ENCODE measurements around the gene TSSC4. TPM values are rescaled to one million over a fixed set of nuclear protein-coding genes. Genes with fewer than 3 reads are reported as not detected.

TSSC4 gene
- total RNA-seq, 2 experiments from 2014 or later, result 40.4 to 50.9 TPM

- peaks cover 79% of the 10 kb centered on the region for H3K4me1 ChIP-seq (ENCODE audit: insufficient read depth, low read length, poor library complexity, severe bottlenecking)
- H3K79me2 ChIP-seq (ENCODE audit: insufficient read depth, low read depth, low read length), result peaks cover 84% of the 10 kb centered on the region
- H4K20me1 ChIP-seq (ENCODE audit: insufficient read depth, low read length), result peaks cover 45% of the 10 kb centered on the region
- ChIA-PET POLR2A (no interaction called here), CTCF (ENCODE audit: unreplicated experiment) (no interaction called here)
- H3K27ac ChIP-seq (ENCODE audit: low read depth, low read length, poor library complexity, severe bottlenecking), result peak overlapping the region; percentile 89
- peak overlapping the region; percentile 90 for H3K4me2 ChIP-seq (ENCODE audit: low read length)
- peak; percentile 51 for DNase-seq (ENCODE audit: low spot score)
- intact Hi-C loops (cut with micrococcal nuclease; ENCODE audit: unreplicated experiment), result loop anchor here (5.0 kb wide), 1 partner anchor 861 kb away; no protein-coding TSS in a partner anchor
- H3K36me3 ChIP-seq (ENCODE audit: insufficient read depth, low read length), result peaks cover 61% of the 10 kb centered on the region
- no peaks in the 10 kb centered on the region for H3K9me3 ChIP-seq (ENCODE audit: low read length)
- BruUV-seq (replicated peaks), result no TSS peak
- H2AFZ ChIP-seq (ENCODE audit: low read length), result no peak overlapping the region
- no peaks in the 10 kb centered on the region for H3K9me2 ChIP-seq (ENCODE audit: insufficient read depth, low read length)
- no peak for TF ChIP-seq EZH2phosphoT487 (IDR thresholded peaks at IDR 0.05; ENCODE audit: borderline replicate concordance, low read depth, low read length)
- TF ChIP-seq, protein P1, sequence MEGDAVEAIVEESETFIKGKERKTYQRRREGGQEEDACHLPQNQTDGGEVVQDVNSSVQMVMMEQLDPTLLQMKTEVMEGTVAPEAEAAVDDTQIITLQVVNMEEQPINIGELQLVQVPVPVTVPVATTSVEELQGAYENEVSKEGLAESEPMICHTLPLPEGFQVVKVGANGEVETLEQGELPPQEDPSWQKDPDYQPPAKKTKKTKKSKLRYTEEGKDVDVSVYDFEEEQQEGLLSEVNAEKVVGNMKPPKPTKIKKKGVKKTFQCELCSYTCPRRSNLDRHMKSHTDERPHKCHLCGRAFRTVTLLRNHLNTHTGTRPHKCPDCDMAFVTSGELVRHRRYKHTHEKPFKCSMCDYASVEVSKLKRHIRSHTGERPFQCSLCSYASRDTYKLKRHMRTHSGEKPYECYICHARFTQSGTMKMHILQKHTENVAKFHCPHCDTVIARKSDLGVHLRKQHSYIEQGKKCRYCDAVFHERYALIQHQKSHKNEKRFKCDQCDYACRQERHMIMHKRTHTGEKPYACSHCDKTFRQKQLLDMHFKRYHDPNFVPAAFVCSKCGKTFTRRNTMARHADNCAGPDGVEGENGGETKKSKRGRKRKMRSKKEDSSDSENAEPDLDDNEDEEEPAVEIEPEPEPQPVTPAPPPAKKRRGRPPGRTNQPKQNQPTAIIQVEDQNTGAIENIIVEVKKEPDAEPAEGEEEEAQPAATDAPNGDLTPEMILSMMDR (conservative IDR thresholded peaks at IDR 0.05; ENCODE audit: low read length), result no peak
- H3K4me3 ChIP-seq (ENCODE audit: low read depth, low read length, poor library complexity, severe bottlenecking), result peak overlapping the region; percentile 99
Observed at GRCh38 chr11:2382936-2383851, 17.4 kb upstream of the TSSC4 start.

DNA sequence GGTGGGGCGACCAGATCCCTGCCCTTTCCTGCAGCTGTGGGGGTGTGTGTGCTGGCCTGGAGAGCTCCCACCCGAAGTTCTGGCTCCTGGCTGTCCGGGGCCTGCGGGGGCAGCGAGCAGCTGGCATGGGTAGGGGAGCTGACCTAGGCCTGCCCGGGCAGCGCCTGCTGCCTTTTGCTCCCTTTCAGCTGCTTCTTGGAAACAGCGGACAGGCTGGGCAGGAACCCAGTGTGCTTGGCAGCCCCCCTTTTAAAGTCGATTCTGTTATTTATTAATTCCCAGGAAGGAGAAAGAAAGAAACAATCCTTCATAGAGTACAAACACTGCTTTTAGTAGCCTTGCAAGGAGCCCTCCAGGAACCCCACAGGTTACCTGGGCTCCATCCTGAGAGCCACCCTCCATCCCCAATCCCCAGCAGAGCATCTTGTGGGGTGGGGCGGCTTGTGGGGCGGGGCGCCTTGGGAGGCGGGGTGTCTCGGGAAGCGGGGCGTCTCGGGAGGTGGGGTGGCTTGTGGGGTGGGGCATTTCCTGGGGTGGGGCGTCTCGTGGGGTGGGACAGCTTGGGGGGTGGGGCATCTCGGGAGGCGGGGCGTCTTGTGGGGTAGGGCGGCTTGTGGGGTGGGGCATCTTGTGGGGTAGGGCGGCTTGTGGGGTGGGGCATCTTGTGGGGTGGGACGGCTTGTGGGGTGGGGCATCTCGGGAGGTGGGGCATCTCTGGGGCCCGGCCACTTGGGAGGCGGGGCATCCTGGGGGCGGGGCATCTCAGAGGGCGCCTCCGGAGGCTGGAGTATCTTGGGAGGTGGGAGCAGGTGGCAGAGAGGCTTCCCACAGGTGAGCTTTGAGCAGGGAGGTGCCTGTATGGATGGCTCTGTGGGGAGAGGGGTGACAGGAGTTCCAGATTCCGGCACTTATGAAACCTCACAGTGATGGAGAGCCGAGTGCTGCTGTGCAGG is 16.4 kb upstream of the TSSC4 start:
- Histone ChIP-seq H2AFZ (ENCODE audit: low read length) (no peak overlapping the region), H3K36me3 (ENCODE audit: insufficient read depth, low read length) (peaks cover 60% of the 10 kb centered on the region)
- POLR2A ChIA-PET, result no interaction called here

More for the DNA sequence above, 16.4 kb upstream of the TSSC4 start:
- Histone ChIP-seq H3K4me3 (ENCODE audit: low read depth, low read length, poor library complexity, severe bottlenecking) (peak overlapping the region; percentile 99), H3K9me3 (ENCODE audit: low read length) (no peaks in the 10 kb centered on the region), H3K9me2 (ENCODE audit: insufficient read depth, low read length) (no peaks in the 10 kb centered on the region), H4K20me1 (ENCODE audit: insufficient read depth, low read length) (peaks cover 38% of the 10 kb centered on the region), H3K4me1 (ENCODE audit: insufficient read depth, low read length, poor library complexity, severe bottlenecking) (peaks cover 89% of the 10 kb centered on the region), H3K27ac (ENCODE audit: low read depth, low read length, poor library complexity, severe bottlenecking) (peak overlapping the region; percentile 99), H3K4me2 (ENCODE audit: low read length) (peak overlapping the region; percentile 97), H3K79me2 (ENCODE audit: insufficient read depth, low read depth, low read length) (peaks cover 84% of the 10 kb centered on the region)
- TF ChIP-seq, protein P1 (conservative IDR thresholded peaks at IDR 0.05; ENCODE audit: low read length), result no peak
- DNase-seq (ENCODE audit: low spot score), result peak; percentile 84
- CTCF ChIA-PET (ENCODE audit: unreplicated experiment), result no interaction called here
- intact Hi-C loops (cut with micrococcal nuclease; ENCODE audit: unreplicated experiment), result loop anchor here (2.0 to 5.0 kb wide), 2 partner anchors 17 to 862 kb away; partner anchors contain the start of gene TSSC4
- BruUV-seq (replicated peaks), result no TSS peak

All from OCI-LY7 (cell line).